ENCODE results near the gene ATP4A.

Gene ATP4A

DNA sequence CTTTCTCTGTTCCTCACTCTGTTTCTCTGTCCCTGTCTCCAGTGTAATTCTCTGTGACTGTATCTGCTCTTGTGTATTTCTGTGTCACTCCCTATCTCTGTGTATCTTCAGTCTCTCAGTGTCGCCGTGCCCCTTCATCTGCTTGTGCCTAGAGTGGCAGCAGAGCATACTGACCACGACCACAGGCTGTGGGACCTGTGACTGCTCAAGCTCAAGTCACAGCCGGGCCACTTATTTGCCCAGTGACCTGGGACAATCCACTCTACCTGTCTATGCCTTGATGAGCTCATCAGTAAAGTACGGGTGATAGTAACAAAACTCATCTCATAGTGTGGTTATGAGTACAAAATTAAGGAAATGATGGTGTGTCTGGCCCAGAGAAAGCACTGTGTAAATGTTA, 9.4 kb downstream of the ATP4A start:
- H3K4me3 ChIP-seq (replicated peaks; ENCODE audit: low read depth, low read length): no peak overlapping the region
- TF ChIP-seq, protein P1, sequence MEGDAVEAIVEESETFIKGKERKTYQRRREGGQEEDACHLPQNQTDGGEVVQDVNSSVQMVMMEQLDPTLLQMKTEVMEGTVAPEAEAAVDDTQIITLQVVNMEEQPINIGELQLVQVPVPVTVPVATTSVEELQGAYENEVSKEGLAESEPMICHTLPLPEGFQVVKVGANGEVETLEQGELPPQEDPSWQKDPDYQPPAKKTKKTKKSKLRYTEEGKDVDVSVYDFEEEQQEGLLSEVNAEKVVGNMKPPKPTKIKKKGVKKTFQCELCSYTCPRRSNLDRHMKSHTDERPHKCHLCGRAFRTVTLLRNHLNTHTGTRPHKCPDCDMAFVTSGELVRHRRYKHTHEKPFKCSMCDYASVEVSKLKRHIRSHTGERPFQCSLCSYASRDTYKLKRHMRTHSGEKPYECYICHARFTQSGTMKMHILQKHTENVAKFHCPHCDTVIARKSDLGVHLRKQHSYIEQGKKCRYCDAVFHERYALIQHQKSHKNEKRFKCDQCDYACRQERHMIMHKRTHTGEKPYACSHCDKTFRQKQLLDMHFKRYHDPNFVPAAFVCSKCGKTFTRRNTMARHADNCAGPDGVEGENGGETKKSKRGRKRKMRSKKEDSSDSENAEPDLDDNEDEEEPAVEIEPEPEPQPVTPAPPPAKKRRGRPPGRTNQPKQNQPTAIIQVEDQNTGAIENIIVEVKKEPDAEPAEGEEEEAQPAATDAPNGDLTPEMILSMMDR (IDR thresholded peaks at IDR 0.05; ENCODE audit: low read length, missing control alignments): no peak
- no peak for DNase-seq (ENCODE audit: low read depth)

DNA sequence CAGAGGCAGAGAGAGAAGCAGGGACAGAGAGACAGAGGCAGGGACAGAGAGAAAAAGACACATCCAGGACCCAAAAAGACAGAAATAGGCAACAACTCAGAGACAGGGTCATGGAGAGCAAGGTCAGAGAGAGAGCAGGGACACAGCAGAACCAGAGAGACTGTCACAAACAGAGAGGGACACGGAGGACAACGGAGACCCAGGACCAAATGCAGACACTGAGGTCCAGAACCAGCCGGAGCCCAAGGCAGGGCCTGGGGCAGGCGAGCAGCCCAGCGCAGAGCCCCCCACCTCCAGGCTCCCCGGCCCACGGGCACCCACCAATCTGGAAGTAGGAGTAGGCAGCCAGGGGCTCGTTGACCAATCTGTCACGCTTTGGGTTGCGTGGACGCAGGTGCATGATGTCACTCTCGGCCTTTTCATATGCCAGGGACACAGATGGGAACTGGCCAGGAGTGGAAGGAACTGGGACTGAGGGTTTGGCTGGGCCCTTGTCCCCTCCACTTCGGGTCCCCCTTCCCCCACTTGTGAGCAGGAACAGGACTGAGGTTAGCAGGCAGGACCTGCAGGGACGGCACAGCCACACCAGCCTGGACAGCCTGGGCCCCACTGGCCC, 10.0 kb downstream of the ATP4A start:
- H3K4me3 ChIP-seq (replicated peaks; ENCODE audit: low read depth, low read length): no peak overlapping the region
- TF ChIP-seq, protein P1 (IDR thresholded peaks at IDR 0.05; ENCODE audit: low read length, missing control alignments): no peak
- DNase-seq (ENCODE audit: low read depth): no peak

DNA sequence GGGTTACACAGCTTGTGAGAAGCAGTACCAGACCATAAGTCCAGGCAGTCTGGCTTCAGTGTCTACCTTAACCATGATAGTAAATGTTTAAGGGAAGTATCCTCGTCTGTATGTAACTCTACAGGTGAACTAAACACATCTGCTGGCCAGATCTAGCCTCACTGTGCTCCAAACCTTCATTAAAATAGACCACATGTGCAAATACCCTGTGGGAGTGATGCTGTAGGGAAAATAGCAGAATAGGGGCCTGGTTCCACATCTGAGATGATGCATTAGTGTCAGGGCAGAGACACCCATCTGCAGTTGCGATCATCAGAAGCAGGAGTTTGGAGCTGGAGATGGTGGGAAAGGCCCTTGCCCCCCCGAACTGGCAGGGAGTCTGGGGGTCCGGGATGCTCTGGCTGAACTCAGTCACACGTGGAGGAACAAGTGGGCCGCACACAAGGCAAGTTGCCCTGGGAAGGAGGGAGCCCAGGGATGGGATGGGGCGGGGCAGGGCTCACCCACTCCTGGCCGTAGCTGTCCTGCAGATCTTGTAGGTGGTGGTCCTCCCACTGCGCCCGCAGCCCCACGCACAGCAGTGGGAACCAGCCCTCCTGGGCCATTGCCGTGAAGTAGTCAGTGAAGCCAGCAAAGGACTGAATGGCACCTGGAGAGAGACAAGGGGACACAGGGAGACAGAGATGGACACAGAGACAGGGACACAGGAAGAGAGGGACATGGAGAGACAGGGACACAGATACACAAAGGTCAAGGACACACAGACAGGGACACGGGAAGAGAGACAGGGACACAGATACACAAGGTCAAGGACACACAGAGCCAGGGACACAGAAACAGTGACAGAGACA, 10.7 kb downstream of the ATP4A start:
- TF ChIP-seq, protein P1 (IDR thresholded peaks at IDR 0.05; ENCODE audit: low read length, missing control alignments): no peak
- H3K4me3 ChIP-seq (replicated peaks; ENCODE audit: low read depth, low read length): no peak overlapping the region
- DNase-seq (ENCODE audit: low read depth): no peak

- TF ChIP-seq, protein P1 (IDR thresholded peaks at IDR 0.05; ENCODE audit: low read length, missing control alignments): no peak
- DNase-seq (ENCODE audit: low read depth): no peak
- no peak overlapping the region for H3K4me3 ChIP-seq (replicated peaks; ENCODE audit: low read depth, low read length)
These were observed 12.2 kb downstream of the ATP4A start for GRCh38 chr19:35551091-35551810.

- TF ChIP-seq, protein P1 (IDR thresholded peaks at IDR 0.05; ENCODE audit: low read length, missing control alignments): no peak
- DNase-seq (ENCODE audit: low read depth): no peak
- H3K4me3 ChIP-seq (replicated peaks; ENCODE audit: low read depth, low read length): no peak overlapping the region
These were observed 13.5 kb downstream of the ATP4A start for GRCh38 chr19:35549879-35550523.

- TF ChIP-seq, protein P1 (IDR thresholded peaks at IDR 0.05; ENCODE audit: low read length, missing control alignments): peak; percentile 67
- H3K4me3 ChIP-seq (replicated peaks; ENCODE audit: low read depth, low read length): no peak overlapping the region
- peak; percentile 73 for DNase-seq (ENCODE audit: low read depth)
These were observed 14.2 kb downstream of the ATP4A start for GRCh38 chr19:35549174-35549788.

All from fibroblast of pulmonary artery (primary cell).